Amniotic stem cell (primary cell): Measurements from ENCODE around the gene E2F4.

ENCODE experiments used
- DNase-seq: peaks from one replicate; lab custom pipeline; 2025; lab: John Stamatoyannopoulos, UW

E2F4 gene

GRCh38 chr16:67191995-67192681 is at the start of gene E2F4:
Gene E2F4 (plus strand): TSS chr16:67192155. CDS start chr16:67192228, 73 bp downstream.
- peak; percentile 92 for DNase-seq

- DNase-seq: no peak
Measured at GRCh38 chr16:67142342-67142741, 49.6 kb upstream of the E2F4 start.

- DNase-seq: no peak
Measured at GRCh38 chr16:67144943-67145342, 47.0 kb upstream of the E2F4 start.

- no peak for DNase-seq
Measured at GRCh38 chr16:67145746-67146145, 46.2 kb upstream of the E2F4 start.

GRCh38 chr16:67146523-67147357 is 45.2 kb upstream of the E2F4 start:
- DNase-seq: no peak

GRCh38 chr16:67147437-67148140 is 44.4 kb upstream of the E2F4 start:
- no peak for DNase-seq

GRCh38 chr16:67148221-67148620 is 43.7 kb upstream of the E2F4 start:
- no peak for DNase-seq

GRCh38 chr16:67148656-67149275 is 43.2 kb upstream of the E2F4 start:
- DNase-seq: no peak

- no peak for DNase-seq
Measured at GRCh38 chr16:67149276-67150046, 42.5 kb upstream of the E2F4 start.

GRCh38 chr16:67150047-67150832 is 41.7 kb upstream of the E2F4 start:
- no peak for DNase-seq

- peak; percentile 41 for DNase-seq
Measured at GRCh38 chr16:67150833-67151396, 41.0 kb upstream of the E2F4 start, which contains the start of gene B3GNT9. Gene B3GNT9 (minus strand): TSS chr16:67150998. CDS start chr16:67150485, 513 bp downstream.

- no peak for DNase-seq
Measured at GRCh38 chr16:67151431-67152097, 40.4 kb upstream of the E2F4 start.

- DNase-seq: no peak
Measured at GRCh38 chr16:67154578-67155294, 37.2 kb upstream of the E2F4 start.

GRCh38 chr16:67155295-67156142 is 36.4 kb upstream of the E2F4 start:
- no peak for DNase-seq

- DNase-seq: no peak
Measured at GRCh38 chr16:67156143-67156844, 35.7 kb upstream of the E2F4 start.

GRCh38 chr16:67157106-67157748 is 34.7 kb upstream of the E2F4 start:
- no peak for DNase-seq
